ENCODE measurements around the gene IMMP2L. TPM values are rescaled to one million over a fixed set of nuclear protein-coding genes. Genes with fewer than 3 reads are reported as not detected.

Gene IMMP2L
- total and polyA plus RNA-seq, 2 of the 13 experiments (the other 11 are each of a cell fraction or from before 2014, with no cell fraction given), result 7.8 to 16.9 TPM

- H3K9me3 ChIP-seq (ENCODE audit: low read length), result no peaks in the 10 kb centered on the region
- no peak overlapping the region for H3K4me2 ChIP-seq (ENCODE audit: low read depth, low read length)
- peaks cover 17% of the 10 kb centered on the region for H3K4me1 ChIP-seq (ENCODE audit: insufficient read depth, low read length)
- in situ Hi-C loops (cut with HindIII; ENCODE audit: extremely low pct_ligation_motif_present, low pct_unique_long_range_greater_than_20kb) (no loop called here), intact Hi-C loops (cut with micrococcal nuclease; ENCODE audit: unreplicated experiment) (no loop called here)
- POLR2A ChIA-PET, result no interaction called here
- 93% methylated on average over 3 of the region's 3 CpGs for WGBS (ENCODE audit: low lambda C conversion rate)
- no peak overlapping the region for H3K4me3 ChIP-seq (replicated peaks in 1 of 3; ENCODE audit: insufficient read depth in 1 of 3, low read depth in 2 of 3, low read length in 3 of 3)
- TF ChIP-seq NR0B2 (CRISPR knock-in tag; IDR thresholded peaks at IDR 0.05) (no peak), IKZF4 (CRISPR knock-in tag; IDR thresholded peaks at IDR 0.05; ENCODE audit: borderline replicate concordance, low read depth, not compliant biosample characterization) (no peak), ZNF598 (CRISPR knock-in tag; IDR thresholded peaks at IDR 0.05; ENCODE audit: borderline replicate concordance) (no peak), ZNF672 (CRISPR knock-in tag; IDR thresholded peaks at IDR 0.05) (no peak), ZNF574 (CRISPR knock-in tag; IDR thresholded peaks at IDR 0.05) (no peak), ZIK1 (CRISPR knock-in tag; IDR thresholded peaks at IDR 0.05; ENCODE audit: borderline replicate concordance, low read depth) (no peak), FOXO1 (CRISPR knock-in tag; IDR thresholded peaks at IDR 0.05) (no peak)
- no TSS peak for BruUV-seq (replicated peaks)
- H3K79me2 ChIP-seq (ENCODE audit: insufficient read depth, low read length), result no peaks in the 10 kb centered on the region
- H4K20me1 ChIP-seq (ENCODE audit: insufficient read depth, low read length), result no peaks in the 10 kb centered on the region
- no peaks in the 10 kb centered on the region for H3K36me3 ChIP-seq (replicated peaks in 1 of 2; ENCODE audit: control insufficient read depth in 1 of 2, insufficient read depth in 2 of 2, low read length in 2 of 2)
- DNase-seq (ENCODE audit: low spot score) (no peak), FAIRE-seq (no peak), ATAC-seq (no peak)
- no peak overlapping the region for H3K27ac ChIP-seq (ENCODE audit: extremely low read length, insufficient read depth, low read length)
- H3K9ac ChIP-seq (ENCODE audit: insufficient read depth, low read depth, low read length), result no peak overlapping the region
- CTCF ChIA-PET (ENCODE audit: low intra/inter-chr PET ratio, low total read pairs), result no interaction called here
- no peak overlapping the region for H2AFZ ChIP-seq (ENCODE audit: low read length)
- no peaks in the 10 kb centered on the region for H3K27me3 ChIP-seq (ENCODE audit: control insufficient read depth in 1 of 2, insufficient read depth in 2 of 2, low read length in 2 of 2)
Observed at GRCh38 chr7:111384065-111384891, 178.0 kb downstream of the IMMP2L start.

All from HepG2 (cell line).